Measurements from ENCODE around the gene SMYD3. TPM values are rescaled to one million over a fixed set of nuclear protein-coding genes. Genes with fewer than 3 reads are reported as not detected.

The SMYD3 gene
- total and polyA plus RNA-seq, 2 experiments from 2014 or later = 30.8 to 68.5 TPM

GRCh38 chr1:246169019-246169418 lies 338.1 kb downstream of the SMYD3 start:
- H3K4me2 ChIP-seq = no peak overlapping the region
- H4K20me1 ChIP-seq (ENCODE audit: insufficient read depth, poor library complexity, severe bottlenecking) = no peaks in the 10 kb centered on the region
- TF ChIP-seq EZH2 (IDR thresholded peaks at IDR 0.05; ENCODE audit: borderline replicate concordance) = no peak
- no peak for TF ChIP-seq EZH2phosphoT487 (IDR thresholded peaks at IDR 0.05; ENCODE audit: low read depth, severe bottlenecking, unreplicated experiment)
- TF ChIP-seq, protein P1, sequence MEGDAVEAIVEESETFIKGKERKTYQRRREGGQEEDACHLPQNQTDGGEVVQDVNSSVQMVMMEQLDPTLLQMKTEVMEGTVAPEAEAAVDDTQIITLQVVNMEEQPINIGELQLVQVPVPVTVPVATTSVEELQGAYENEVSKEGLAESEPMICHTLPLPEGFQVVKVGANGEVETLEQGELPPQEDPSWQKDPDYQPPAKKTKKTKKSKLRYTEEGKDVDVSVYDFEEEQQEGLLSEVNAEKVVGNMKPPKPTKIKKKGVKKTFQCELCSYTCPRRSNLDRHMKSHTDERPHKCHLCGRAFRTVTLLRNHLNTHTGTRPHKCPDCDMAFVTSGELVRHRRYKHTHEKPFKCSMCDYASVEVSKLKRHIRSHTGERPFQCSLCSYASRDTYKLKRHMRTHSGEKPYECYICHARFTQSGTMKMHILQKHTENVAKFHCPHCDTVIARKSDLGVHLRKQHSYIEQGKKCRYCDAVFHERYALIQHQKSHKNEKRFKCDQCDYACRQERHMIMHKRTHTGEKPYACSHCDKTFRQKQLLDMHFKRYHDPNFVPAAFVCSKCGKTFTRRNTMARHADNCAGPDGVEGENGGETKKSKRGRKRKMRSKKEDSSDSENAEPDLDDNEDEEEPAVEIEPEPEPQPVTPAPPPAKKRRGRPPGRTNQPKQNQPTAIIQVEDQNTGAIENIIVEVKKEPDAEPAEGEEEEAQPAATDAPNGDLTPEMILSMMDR (IDR thresholded peaks at IDR 0.05; ENCODE audit: poor library complexity) = no peak
- DNase-seq (ENCODE audit: low spot score) = no peak
- H3K4me1 ChIP-seq (ENCODE audit: insufficient read depth) = peaks cover 8% of the 10 kb centered on the region
- H3K4me3 ChIP-seq = no peak overlapping the region
- H3K36me3 ChIP-seq (replicated peaks; ENCODE audit: insufficient read depth, low read depth) = no peaks in the 10 kb centered on the region
- H3K9me3 ChIP-seq (ENCODE audit: low read depth) = no peaks in the 10 kb centered on the region
- H3K27ac ChIP-seq = no peak overlapping the region
- WGBS (ENCODE audit: low lambda C conversion rate, missing lambda C conversion rate) = 54% methylated on average over 5 of the region's 5 CpGs
- H3K27me3 ChIP-seq = no peaks in the 10 kb centered on the region
- no peaks in the 10 kb centered on the region for H3K9me2 ChIP-seq (replicated peaks; ENCODE audit: insufficient read depth)
- H3K79me2 ChIP-seq = no peaks in the 10 kb centered on the region
- no peak overlapping the region for H2AFZ ChIP-seq

DNA sequence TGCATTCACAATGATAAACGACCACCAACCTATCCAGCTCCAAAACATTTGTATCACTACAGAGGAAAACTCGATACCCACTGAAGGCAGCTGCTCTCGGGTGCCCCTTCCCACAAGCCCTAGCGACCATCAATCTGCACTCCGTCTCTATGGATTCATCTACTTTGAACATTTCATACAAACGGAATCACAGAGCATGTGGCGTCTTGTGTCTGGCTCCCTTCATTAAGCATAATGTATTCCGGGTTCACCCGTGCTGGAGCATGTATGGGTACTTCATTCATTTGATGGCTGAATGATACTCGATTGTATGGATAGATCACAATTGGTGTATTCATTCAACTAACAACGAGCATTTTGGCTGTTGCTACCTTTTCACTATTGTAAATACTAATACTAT lies 340.2 kb downstream of the SMYD3 start:
- Histone ChIP-seq H4K20me1 (ENCODE audit: insufficient read depth, poor library complexity, severe bottlenecking) (no peaks in the 10 kb centered on the region), H3K4me3 (no peak overlapping the region), H3K36me3 (replicated peaks; ENCODE audit: insufficient read depth, low read depth) (no peaks in the 10 kb centered on the region), H3K4me2 (peak overlapping the region; percentile 46), H3K4me1 (ENCODE audit: insufficient read depth) (peaks cover 8% of the 10 kb centered on the region), H2AFZ (no peak overlapping the region), H3K27me3 (no peaks in the 10 kb centered on the region), H3K9me2 (replicated peaks; ENCODE audit: insufficient read depth) (no peaks in the 10 kb centered on the region), H3K27ac (peak overlapping the region; percentile 74), H3K9me3 (ENCODE audit: low read depth) (no peaks in the 10 kb centered on the region), H3K79me2 (no peaks in the 10 kb centered on the region)
- DNase-seq (ENCODE audit: low spot score) = no peak
- TF ChIP-seq EZH2 (IDR thresholded peaks at IDR 0.05; ENCODE audit: borderline replicate concordance) (no peak), EZH2phosphoT487 (IDR thresholded peaks at IDR 0.05; ENCODE audit: low read depth, severe bottlenecking, unreplicated experiment) (no peak)
- TF ChIP-seq, protein P1 (IDR thresholded peaks at IDR 0.05; ENCODE audit: poor library complexity) = no peak
- WGBS (ENCODE audit: low lambda C conversion rate, missing lambda C conversion rate) = 93% methylated on average over 11 of the region's 11 CpGs

DNA sequence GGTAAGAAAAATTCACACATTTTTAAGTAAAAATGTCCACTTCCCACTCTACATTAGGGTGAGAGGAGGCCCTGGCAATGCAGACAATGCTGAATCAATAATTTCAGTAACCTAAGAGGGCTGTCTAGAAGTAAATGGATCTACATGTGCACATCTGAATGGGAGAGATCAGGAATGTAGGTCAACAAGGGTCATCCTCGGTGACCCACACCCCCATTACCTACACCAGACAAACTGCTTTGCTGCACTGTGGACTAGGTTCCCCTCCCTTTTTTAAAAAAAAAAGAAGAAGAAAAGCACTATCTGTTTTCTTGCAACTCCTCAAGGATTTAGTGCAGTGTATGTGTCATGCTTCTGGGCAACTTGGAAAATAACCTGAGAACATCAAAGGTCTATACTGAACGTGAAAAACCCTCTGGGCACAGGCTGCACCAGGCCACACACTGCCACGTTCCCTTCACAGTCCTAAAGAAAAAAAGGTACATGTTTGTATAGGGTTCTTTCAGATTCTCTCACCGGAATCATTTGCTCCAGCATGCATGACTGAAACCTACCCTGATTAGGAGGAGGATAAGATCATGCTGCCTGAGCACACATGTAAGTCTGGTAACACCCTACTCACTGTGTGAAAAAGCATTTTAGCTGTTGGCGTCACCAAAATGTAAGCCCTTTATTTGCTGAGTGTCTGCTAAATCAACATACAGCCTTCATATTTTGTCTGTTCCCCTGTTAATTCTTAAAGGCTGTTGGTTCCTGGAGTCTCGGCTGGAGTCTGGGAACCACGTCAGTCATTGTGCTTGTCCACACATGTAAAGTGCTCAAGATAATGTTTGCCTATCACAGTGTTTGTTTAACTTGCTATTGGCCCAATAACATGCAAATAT lies 341.0 kb downstream of the SMYD3 start:
- DNase-seq (ENCODE audit: low spot score) = peak; percentile 57
- Histone ChIP-seq H3K9me3 (ENCODE audit: low read depth) (no peaks in the 10 kb centered on the region), H3K27ac (peak overlapping the region; percentile 74), H3K36me3 (replicated peaks; ENCODE audit: insufficient read depth, low read depth) (no peaks in the 10 kb centered on the region), H3K9me2 (replicated peaks; ENCODE audit: insufficient read depth) (no peaks in the 10 kb centered on the region), H2AFZ (no peak overlapping the region), H3K4me3 (no peak overlapping the region), H3K27me3 (no peaks in the 10 kb centered on the region), H3K4me2 (peak overlapping the region; percentile 46), H3K79me2 (no peaks in the 10 kb centered on the region), H3K4me1 (ENCODE audit: insufficient read depth) (peaks cover 8% of the 10 kb centered on the region), H4K20me1 (ENCODE audit: insufficient read depth, poor library complexity, severe bottlenecking) (no peaks in the 10 kb centered on the region)
- 39% methylated on average over 7 of the region's 7 CpGs for WGBS (ENCODE audit: low lambda C conversion rate, missing lambda C conversion rate)
- no peak for TF ChIP-seq EZH2 (IDR thresholded peaks at IDR 0.05; ENCODE audit: borderline replicate concordance)
- TF ChIP-seq, protein P1 (IDR thresholded peaks at IDR 0.05; ENCODE audit: poor library complexity) = no peak
- no peak for TF ChIP-seq EZH2phosphoT487 (IDR thresholded peaks at IDR 0.05; ENCODE audit: low read depth, severe bottlenecking, unreplicated experiment)

Measured in hepatocyte (in vitro differentiated cells).